Progenitor cell of endocrine pancreas (in vitro differentiated cells): ENCODE results near the gene ROBO2. TPM values are rescaled to one million over a fixed set of nuclear protein-coding genes. Genes with fewer than 3 reads are reported as not detected.

Source experiments
- DNase-seq: peaks from one replicate; pipeline ENCODE4 v3.0.0; 2021; ENCODE audit warnings: low spot score; ENCODE audit not compliant: unreplicated experiment
- H3K27ac Mint-ChIP-seq: 2 replicates; pipeline ENCODE4 v1.8.0; 2021; ENCODE audit warnings: mild to moderate bottlenecking, moderate library complexity, mixed read lengths
- H3K27me3 Mint-ChIP-seq: 2 replicates; pipeline ENCODE4 v1.8.0; 2021; ENCODE audit warnings: mixed read lengths
- H3K36me3 Mint-ChIP-seq: 2 replicates; pipeline ENCODE4 v1.8.0; 2022; ENCODE audit warnings: mixed read lengths; ENCODE audit not compliant: insufficient read depth
- H3K4me1 Mint-ChIP-seq: 2 replicates; pipeline ENCODE4 v1.8.0; 2021; ENCODE audit warnings: low read depth, mixed read lengths
- H3K4me3 Mint-ChIP-seq: 2 replicates; pipeline ENCODE4 v1.8.0; 2021; ENCODE audit warnings: low read depth, mild to moderate bottlenecking, moderate library complexity, mixed read lengths
- H3K9me3 Mint-ChIP-seq: 2 replicates; pipeline ENCODE4 v1.8.0; 2021; ENCODE audit warnings: low read depth, mixed read lengths
- CTCF ChIP-seq: fragments of 200-600 bp; sonication (generic); IDR thresholded peaks from one replicate; pipeline ENCODE4 v1.5.0; 2021; ENCODE audit warnings: antibody characterized with exemption, mild to moderate bottlenecking; ENCODE audit not compliant: unreplicated experiment
- total RNA-seq: library from RNA; stranded (reverse); gene quantifications from 2 replicates; pipeline ENCODE4 v1.2.1, GENCODE V29; 2021

The ROBO2 gene
- total RNA-seq, 1 donor from 2014 or later = 75.2 TPM

GRCh38 chr3:77514766-77515165 is 474.9 kb downstream of the ROBO2 start:
- no peak for DNase-seq
- TF ChIP-seq CTCF = no peak
- peaks cover 4% of the 10 kb centered on the region for H3K4me1 Mint-ChIP-seq
- H3K9me3 Mint-ChIP-seq = no peaks in the 10 kb centered on the region
- peaks cover 2% of the 10 kb centered on the region for H3K36me3 Mint-ChIP-seq
- H3K27me3 Mint-ChIP-seq = no peaks in the 10 kb centered on the region
- no peak overlapping the region for H3K27ac Mint-ChIP-seq
- H3K4me3 Mint-ChIP-seq = no peak overlapping the region

GRCh38 chr3:77524463-77524862 is 484.6 kb downstream of the ROBO2 start:
- TF ChIP-seq CTCF = no peak
- Mint-ChIP-seq H3K4me3 (no peak overlapping the region), H3K36me3 (peaks cover 2% of the 10 kb centered on the region), H3K4me1 (peaks cover 4% of the 10 kb centered on the region), H3K27ac (no peak overlapping the region), H3K27me3 (no peaks in the 10 kb centered on the region), H3K9me3 (no peaks in the 10 kb centered on the region)
- no peak for DNase-seq

- Mint-ChIP-seq H3K4me1 (peaks cover 4% of the 10 kb centered on the region), H3K4me3 (no peak overlapping the region)
These were observed 485.2 kb downstream of the ROBO2 start for GRCh38 chr3:77524946-77525682.

GRCh38 chr3:77526573-77527113 is 486.7 kb downstream of the ROBO2 start:
- no peaks in the 10 kb centered on the region for H3K27me3 Mint-ChIP-seq
- DNase-seq = no peak
- peaks cover 4% of the 10 kb centered on the region for H3K4me1 Mint-ChIP-seq
- H3K4me3 Mint-ChIP-seq = no peak overlapping the region
- no peak for TF ChIP-seq CTCF
- no peaks in the 10 kb centered on the region for H3K9me3 Mint-ChIP-seq
- H3K36me3 Mint-ChIP-seq = peaks cover 4% of the 10 kb centered on the region
- no peak overlapping the region for H3K27ac Mint-ChIP-seq

More at GRCh38 chr3:77524946-77525682, 485.2 kb downstream of the ROBO2 start:
- Mint-ChIP-seq H3K9me3 (no peaks in the 10 kb centered on the region), H3K27me3 (no peaks in the 10 kb centered on the region), H3K36me3 (peaks cover 2% of the 10 kb centered on the region), H3K27ac (no peak overlapping the region)
- TF ChIP-seq CTCF = no peak
- DNase-seq = no peak

GRCh38 chr3:77529522-77529921 is 489.6 kb downstream of the ROBO2 start:
- peaks cover 2% of the 10 kb centered on the region for H3K4me1 Mint-ChIP-seq
- H3K27me3 Mint-ChIP-seq = no peaks in the 10 kb centered on the region
- DNase-seq = no peak
- H3K9me3 Mint-ChIP-seq = peaks cover 6% of the 10 kb centered on the region
- H3K27ac Mint-ChIP-seq = no peak overlapping the region
- H3K36me3 Mint-ChIP-seq = peaks cover 10% of the 10 kb centered on the region
- TF ChIP-seq CTCF = no peak
- H3K4me3 Mint-ChIP-seq = no peak overlapping the region
